ENCODE data around the gene CST9. TPM values are rescaled to one million over a fixed set of nuclear protein-coding genes. Genes with fewer than 3 reads are reported as not detected.

The CST9 gene
- total and polyA plus RNA-seq, 12 donors, result not detected

GRCh38 chr20:23585808-23586734, 19.6 kb downstream of the CST9 start:
- no peak for TF ChIP-seq CTCF (IDR thresholded peaks at IDR 0.05)

GRCh38 chr20:23585449-23585807, 20.3 kb downstream of the CST9 start:
- DNase-seq, result no peak
- no peak overlapping the region for H3K4me3 ChIP-seq
- no peaks in the 10 kb centered on the region for H3K36me3 ChIP-seq
- H3K27ac ChIP-seq, result no peak overlapping the region
- H3K27me3 ChIP-seq, result peaks cover 0 to 45% (median 13%) of the 10 kb centered on the region in 7 donors
- no peak for ATAC-seq
- no peaks in the 10 kb centered on the region for H3K9me3 ChIP-seq
- H3K4me1 ChIP-seq, result no peaks in the 10 kb centered on the region
- no peak for TF ChIP-seq CTCF (IDR thresholded peaks at IDR 0.05)
- WGBS, 2 donors, result 66 to 70% methylated on average over 5 of the region's 5 CpGs
- intact Hi-C loops (cut with DNase I), result no loop called here

More at GRCh38 chr20:23585808-23586734, 19.6 kb downstream of the CST9 start:
- no peak for ATAC-seq
- intact Hi-C loops (cut with DNase I), result no loop called here
- Histone ChIP-seq H3K4me1 (no peaks in the 10 kb centered on the region), H3K9me3 (no peaks in the 10 kb centered on the region), H3K27ac (no peak overlapping the region), H3K27me3 (peaks cover 0 to 39% (median 13%) of the 10 kb centered on the region in 7 donors), H3K36me3 (no peaks in the 10 kb centered on the region), H3K4me3 (no peak overlapping the region)
- no peak for DNase-seq
- 67 to 69% methylated on average over 5 of the region's 5 CpGs for WGBS, 2 donors

GRCh38 chr20:23584434-23585199, 21.1 kb downstream of the CST9 start:
- H3K4me1 ChIP-seq, result no peaks in the 10 kb centered on the region
- no peak for DNase-seq
- intact Hi-C loops (cut with DNase I), result no loop called here
- no peak for ATAC-seq
- WGBS, 2 donors, result 47 to 49% methylated on average over 5 of the region's 5 CpGs
- no peak overlapping the region for H3K4me3 ChIP-seq
- no peak for TF ChIP-seq CTCF (IDR thresholded peaks at IDR 0.05)
- H3K27me3 ChIP-seq, result peaks cover 0 to 51% (median 13%) of the 10 kb centered on the region in 7 donors
- H3K27ac ChIP-seq, result no peak overlapping the region
- H3K9me3 ChIP-seq, result peaks cover 0 to 5% (median 0%) of the 10 kb centered on the region in 11 donors
- no peaks in the 10 kb centered on the region for H3K36me3 ChIP-seq

GRCh38 chr20:23583526-23583925, 22.2 kb downstream of the CST9 start:
- peaks cover 0 to 46% (median 13%) of the 10 kb centered on the region in 7 donors for H3K27me3 ChIP-seq
- no peaks in the 10 kb centered on the region for H3K4me1 ChIP-seq
- H3K36me3 ChIP-seq, result no peaks in the 10 kb centered on the region
- no peak for TF ChIP-seq CTCF (IDR thresholded peaks at IDR 0.05)
- peaks cover 0 to 6% (median 0%) of the 10 kb centered on the region in 11 donors for H3K9me3 ChIP-seq
- DNase-seq (no peak), ATAC-seq (no peak)
- intact Hi-C loops (cut with DNase I), result no loop called here
- no peak overlapping the region for H3K27ac ChIP-seq
- H3K4me3 ChIP-seq, result no peak overlapping the region

Data from heart right ventricle (tissue), 16 donors.